ENCODE data around the gene MINDY1. TPM values are rescaled to one million over a fixed set of nuclear protein-coding genes. Genes with fewer than 3 reads are reported as not detected.

Gene MINDY1
- total RNA-seq, 3 donors from 2014 or later = 44.5 to 52.0 (median 51.8) TPM

DNA sequence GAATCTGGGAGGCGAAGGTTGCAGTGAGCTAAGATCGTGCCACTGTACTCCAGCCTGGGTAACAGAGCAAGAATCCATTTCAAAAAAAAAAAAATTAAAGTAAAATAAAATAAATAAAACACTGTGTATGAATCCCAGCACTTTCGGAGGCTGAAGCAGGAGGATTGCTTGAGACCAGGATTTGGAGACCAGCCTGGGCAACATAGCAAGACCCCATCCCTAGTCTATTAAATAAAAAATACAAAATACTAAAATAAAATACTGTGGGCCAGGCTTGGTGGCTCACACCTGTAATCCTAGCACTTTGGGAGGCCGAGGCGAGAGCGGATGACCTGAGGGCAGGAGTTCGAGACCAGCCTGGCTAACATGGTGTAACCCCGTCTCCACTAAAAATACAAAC is 25.5 kb upstream of the MINDY1 start:
- Histone ChIP-seq H3K36me3 (ENCODE audit: low read depth) (peaks cover 4% of the 10 kb centered on the region), H3K4me3 (no peak overlapping the region), H3K9me3 (no peaks in the 10 kb centered on the region), H3K4me1 (ENCODE audit: low read depth) (no peaks in the 10 kb centered on the region)
- no peak for TF ChIP-seq CTCF (IDR thresholded peaks at IDR 0.05)
- DNase-seq = no peak
- no peak for ATAC-seq
- intact Hi-C loops (cut with DNase I, micrococcal nuclease) = no loop called here

- no peak for ATAC-seq
- TF ChIP-seq CTCF (IDR thresholded peaks at IDR 0.05) = no peak
- intact Hi-C loops (cut with DNase I, micrococcal nuclease) = no loop called here
- Histone ChIP-seq H3K4me1 (ENCODE audit: low read depth) (no peaks in the 10 kb centered on the region), H3K36me3 (ENCODE audit: low read depth) (no peaks in the 10 kb centered on the region), H3K9me3 (no peaks in the 10 kb centered on the region), H3K4me3 (no peak overlapping the region)
- no peak for DNase-seq
Observed at GRCh38 chr1:151026460-151026859, 19.8 kb upstream of the MINDY1 start.

DNA sequence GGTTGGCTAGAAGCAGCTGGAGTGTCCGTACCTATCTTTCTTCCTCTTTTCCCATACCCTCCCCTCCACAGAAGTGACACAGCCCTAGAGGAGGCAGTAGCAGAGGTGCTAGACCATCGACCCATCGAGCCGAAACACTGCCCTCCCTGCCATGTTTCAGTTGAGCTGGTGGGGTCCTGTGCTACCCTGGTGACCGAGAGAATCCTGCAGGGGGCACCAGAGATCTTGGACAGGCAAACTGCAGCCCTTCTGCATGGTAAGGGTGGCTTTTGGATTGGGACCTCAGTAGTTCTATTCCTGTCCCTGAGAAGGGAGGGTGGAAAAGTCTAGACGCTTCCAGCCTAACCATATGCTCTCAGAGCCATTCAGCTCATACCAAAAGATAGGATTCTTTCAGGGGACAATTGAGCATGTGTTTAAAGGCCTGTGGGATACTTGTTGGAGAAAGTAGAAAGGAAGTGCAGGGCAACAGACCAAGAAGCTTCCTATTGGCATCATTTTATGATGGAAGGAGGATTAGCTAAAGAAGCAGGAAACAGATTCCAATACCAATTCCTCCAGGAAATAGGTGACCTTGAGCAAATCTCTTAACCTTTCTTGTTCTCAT is 17.9 kb upstream of the MINDY1 start:
- ATAC-seq (peak; percentile 90), DNase-seq (peak; percentile 68 to 92 (median 78))
- no peak overlapping the region for H3K4me3 ChIP-seq
- H3K9me3 ChIP-seq = no peaks in the 10 kb centered on the region
- H3K4me1 ChIP-seq (ENCODE audit: low read depth) = no peaks in the 10 kb centered on the region
- TF ChIP-seq CTCF (IDR thresholded peaks at IDR 0.05) = peak; percentile 50
- no peaks in the 10 kb centered on the region for H3K36me3 ChIP-seq (ENCODE audit: low read depth)
- intact Hi-C loops (cut with DNase I, micrococcal nuclease) = no loop called here

GRCh38 chr1:151013518-151013917 is 6.8 kb upstream of the MINDY1 start:
- ATAC-seq (peak; percentile 44), DNase-seq (peak in 1 of 3 donors; percentile 40)
- intact Hi-C loops (cut with DNase I, micrococcal nuclease) = no loop called here
- H3K9me3 ChIP-seq = no peaks in the 10 kb centered on the region
- H3K36me3 ChIP-seq (ENCODE audit: low read depth) = no peaks in the 10 kb centered on the region
- no peak overlapping the region for H3K4me3 ChIP-seq
- peaks cover 39% of the 10 kb centered on the region for H3K4me1 ChIP-seq (ENCODE audit: low read depth)
- no peak for TF ChIP-seq CTCF (IDR thresholded peaks at IDR 0.05)

DNA sequence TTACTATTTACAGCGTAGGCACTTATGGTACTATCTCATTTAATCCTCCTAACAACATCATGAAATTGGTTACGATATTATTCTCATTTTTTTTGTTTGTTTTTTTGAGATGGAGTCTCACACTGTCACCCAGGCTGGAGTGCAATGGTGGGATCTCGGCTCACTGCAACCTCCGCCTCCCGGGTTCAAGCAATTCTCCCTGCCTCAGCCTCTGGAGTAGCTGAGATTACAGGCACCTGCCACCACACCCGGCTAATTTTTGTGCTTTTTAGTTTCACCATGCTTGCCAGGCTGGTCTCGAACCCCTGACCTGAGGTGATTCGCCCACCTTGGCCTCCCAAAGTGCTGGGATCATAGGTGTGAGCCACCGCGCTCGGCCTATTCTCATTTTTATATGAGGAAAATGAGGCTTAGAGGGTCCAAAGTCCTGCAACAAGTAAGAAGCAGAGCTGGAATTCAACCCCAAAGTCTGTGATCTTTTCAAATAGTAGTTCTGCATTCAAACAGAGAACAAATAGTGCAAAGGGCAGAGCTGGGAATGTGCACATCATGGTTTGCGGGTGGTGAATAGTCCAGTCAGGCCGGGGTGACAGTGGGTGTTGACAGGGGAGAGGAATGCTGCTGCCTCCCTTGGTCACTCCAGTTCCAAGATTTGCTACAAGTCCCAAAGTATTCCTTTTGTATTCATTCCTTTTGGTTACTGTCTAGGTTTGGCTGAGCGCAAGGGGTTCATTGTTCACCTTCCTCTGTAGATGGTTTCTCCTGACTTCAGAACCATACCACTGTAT is 6.2 kb upstream of the MINDY1 start:
- DNase-seq = peak in 2 of 3 donors; percentile 56 to 61
- Histone ChIP-seq H3K4me3 (no peak overlapping the region), H3K4me1 (ENCODE audit: low read depth) (peaks cover 39% of the 10 kb centered on the region), H3K9me3 (no peaks in the 10 kb centered on the region), H3K36me3 (ENCODE audit: low read depth) (no peaks in the 10 kb centered on the region)
- ATAC-seq = peak; percentile 63
- no peak for TF ChIP-seq CTCF (IDR thresholded peaks at IDR 0.05)
- intact Hi-C loops (cut with DNase I, micrococcal nuclease) = no loop called here
